ENCODE data around the gene BCKDHB. TPM values are rescaled to one million over a fixed set of nuclear protein-coding genes. Genes with fewer than 3 reads are reported as not detected.

Gene BCKDHB
- total and polyA plus RNA-seq, 2 of the 4 experiments (the other 2 are of a cell fraction) = 11.2 to 11.8 TPM

DNA sequence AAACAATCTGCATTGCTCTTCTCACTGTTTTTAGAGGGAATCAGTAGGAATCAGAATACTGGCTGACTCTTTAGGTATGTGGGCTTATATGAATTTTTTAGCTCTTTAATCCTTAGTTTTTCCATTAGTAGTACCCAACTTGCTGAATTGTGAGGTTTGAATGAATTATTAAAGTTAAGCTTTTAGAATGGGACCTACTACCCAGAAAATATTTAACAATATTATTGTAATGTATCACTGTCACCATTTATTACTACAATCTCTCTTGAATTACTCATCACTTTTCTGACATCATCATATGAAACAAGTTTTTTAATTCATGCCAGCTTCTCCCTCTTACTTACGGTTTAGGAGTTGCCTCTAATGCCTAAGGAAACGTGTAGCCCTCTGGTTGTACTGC is 212.7 kb downstream of the BCKDHB start:
- no peaks in the 10 kb centered on the region for H3K9me3 ChIP-seq (ENCODE audit: control insufficient read depth, insufficient read depth, low read length)
- DNase-seq (no peak), ATAC-seq (ENCODE audit: low read depth) (no peak)
- no peak overlapping the region for H3K4me3 ChIP-seq (ENCODE audit: insufficient read depth, low read depth, low read length)
- H3K27ac ChIP-seq (ENCODE audit: insufficient read depth, low read length) = no peak overlapping the region
- no peak overlapping the region for H3K18ac ChIP-seq (ENCODE audit: low read depth, low read length)
- H2BK5ac ChIP-seq (ENCODE audit: low read depth, low read length, poor library complexity, severe bottlenecking) = no peak overlapping the region
- H3K79me1 ChIP-seq (ENCODE audit: low read depth in 1 of 2, low read length in 2 of 2) = no peaks in the 10 kb centered on the region
- H3K4ac ChIP-seq (ENCODE audit: low read depth, low read length) = no peak overlapping the region
- H4K5ac ChIP-seq (ENCODE audit: low read depth, low read length) = no peak overlapping the region
- ChIA-PET POLR2A (ENCODE audit: unreplicated experiment) (interaction anchor here (0.5 kb wide), 1 partner anchor 11 kb away, joined by 3 read pairs; no protein-coding TSS in a partner anchor), CTCF (interaction anchor here (0.6 kb wide), 1 partner anchor 80 kb away, joined by 4 read pairs; no protein-coding TSS in a partner anchor)
- no peak overlapping the region for H2BK15ac ChIP-seq (ENCODE audit: low read depth, low read length)
- H4K20me1 ChIP-seq (ENCODE audit: insufficient read depth, low read length) = no peaks in the 10 kb centered on the region
- H3K9me1 ChIP-seq (ENCODE audit: insufficient read depth, low read length) = no peaks in the 10 kb centered on the region
- in situ Hi-C loops (cut with MboI; ENCODE audit: low sequenced_read_pairs) = no loop called here
- no peaks in the 10 kb centered on the region for H3K36me3 ChIP-seq (ENCODE audit: control insufficient read depth, insufficient read depth, low read length)
- H4K91ac ChIP-seq (ENCODE audit: insufficient read depth, low read depth, low read length) = no peak overlapping the region
- BruUV-seq (replicated peaks) = no TSS peak
- H2AK5ac ChIP-seq (ENCODE audit: low read depth, low read length) = no peak overlapping the region
- WGBS, 2 experiments (ENCODE audit: extremely low coverage in 2 of 2, insufficient read length in 1 of 2) = no CpG with 5 or more reads among the region's 2 CpGs
- H2BK120ac ChIP-seq (ENCODE audit: low read depth, low read length) = no peak overlapping the region
- dilution Hi-C loops (cut with HindIII; ENCODE audit: low sequenced_read_pairs, unreplicated experiment) = no loop called here
- H3K4me1 ChIP-seq (ENCODE audit: control insufficient read depth, insufficient read depth, low read length) = no peaks in the 10 kb centered on the region; the same call in 1 of the 2 replicates
- H3K9ac ChIP-seq (ENCODE audit: low read depth, low read length) = no peak overlapping the region
- no peak overlapping the region for H4K8ac ChIP-seq (ENCODE audit: low read depth in 2 of 2, low read length in 2 of 2)
- H3K23ac ChIP-seq (ENCODE audit: low read depth, low read length) = no peak overlapping the region
- no peak overlapping the region for H2AFZ ChIP-seq (replicated peaks; ENCODE audit: low read length, poor library complexity)
- intact Hi-C loops (cut with micrococcal nuclease) = no loop called here
- H3K27me3 ChIP-seq (ENCODE audit: control insufficient read depth, insufficient read depth, low read length) = no peaks in the 10 kb centered on the region
- H2AK9ac ChIP-seq (replicated peaks; ENCODE audit: low read depth, low read length, poor library complexity) = no peak overlapping the region
- TF ChIP-seq FOS (IDR thresholded peaks at IDR 0.05; ENCODE audit: low read depth, low read length) = no peak
- TF ChIP-seq RCOR1 (IDR thresholded peaks at IDR 0.05; ENCODE audit: insufficient replicate concordance, low read length) = no peak
- no peak for TF ChIP-seq ELK1 (IDR thresholded peaks at IDR 0.05; ENCODE audit: borderline replicate concordance, low read depth, low read length)
- no peak for TF ChIP-seq MXI1 (IDR thresholded peaks at IDR 0.05; ENCODE audit: borderline replicate concordance, low read depth, low read length)
- no peak for TF ChIP-seq RAD21 (IDR thresholded peaks at IDR 0.05; ENCODE audit: low read length)
- TF ChIP-seq CHD1 (IDR thresholded peaks at IDR 0.05; ENCODE audit: low read depth, low read length) = no peak
- no peak for TF ChIP-seq NFE2L2 (IDR thresholded peaks at IDR 0.05; ENCODE audit: low read depth, low read length)
- no peak for TF ChIP-seq MAZ (IDR thresholded peaks at IDR 0.05; ENCODE audit: borderline replicate concordance, low read depth, low read length)
- TF ChIP-seq RFX5 (IDR thresholded peaks at IDR 0.05; ENCODE audit: low read depth, low read length) = no peak
- no peak for TF ChIP-seq MAFK (IDR thresholded peaks at IDR 0.05; ENCODE audit: low read depth, low read length)
- no peak overlapping the region; the same call in 1 of the 2 replicates for H3K56ac ChIP-seq (ENCODE audit: extremely low read depth, insufficient read depth, low read length)
- no peak overlapping the region for H2BK20ac ChIP-seq (ENCODE audit: low read depth, low read length)
- no peak overlapping the region for H3K4me2 ChIP-seq (ENCODE audit: low read depth, low read length)
- H3K14ac ChIP-seq (replicated peaks; ENCODE audit: low read depth, low read length) = no peak overlapping the region

Data from IMR-90 (cell line).